GM21367 (cell line): Measurements from ENCODE around the gene TRIM29.
"Not testable (repeated sequence)": the region's sequence is repeated elsewhere in the genome, so short reads cannot be mapped to it uniquely, and the experiment has no call there.

ENCODE experiments used
- ATAC-seq: cut with Tn5 transposase; IDR thresholded peaks from one replicate; pipeline ENCODE4 v1.9.1; 2021; ENCODE audit not compliant: unreplicated experiment

The TRIM29 gene

GRCh38 chr11:120137611-120138521, at the start of gene TRIM29:
Gene TRIM29, minus strand, starts transcription at chr11:120138113. Its CDS starts 82 bp downstream, at chr11:120138031.
- ATAC-seq = no peak

GRCh38 chr11:120186774-120187591, 49.1 kb upstream of the TRIM29 start:
- no peak for ATAC-seq

- no peak for ATAC-seq
Observed at GRCh38 chr11:120186456-120186773, 48.5 kb upstream of the TRIM29 start.

GRCh38 chr11:120185706-120186455, 48.0 kb upstream of the TRIM29 start:
- no peak for ATAC-seq

- ATAC-seq = no peak
Observed at GRCh38 chr11:120184946-120185705, 47.2 kb upstream of the TRIM29 start.

- no peak for ATAC-seq
Observed at GRCh38 chr11:120184371-120184945, 46.5 kb upstream of the TRIM29 start.

GRCh38 chr11:120183701-120184141, 45.8 kb upstream of the TRIM29 start:
- ATAC-seq = no peak

GRCh38 chr11:120182790-120183491, 45.0 kb upstream of the TRIM29 start:
- no peak for ATAC-seq

- no peak for ATAC-seq
Observed at GRCh38 chr11:120182372-120182771, 44.5 kb upstream of the TRIM29 start.

GRCh38 chr11:120181376-120181975, 43.6 kb upstream of the TRIM29 start:
- no peak for ATAC-seq

- no peak for ATAC-seq
Observed at GRCh38 chr11:120180551-120181232, 42.8 kb upstream of the TRIM29 start.

- ATAC-seq = not testable (repeated sequence)
Observed at GRCh38 chr11:120180063-120180462, 42.1 kb upstream of the TRIM29 start.

GRCh38 chr11:120179057-120179672, 41.3 kb upstream of the TRIM29 start:
- ATAC-seq = no peak

GRCh38 chr11:120178561-120179056, 40.7 kb upstream of the TRIM29 start:
- ATAC-seq = no peak

- ATAC-seq = no peak
Observed at GRCh38 chr11:120174866-120175265, 37.0 kb upstream of the TRIM29 start.

- no peak for ATAC-seq
Observed at GRCh38 chr11:120173807-120174206, 35.9 kb upstream of the TRIM29 start.

- no peak for ATAC-seq
Observed at GRCh38 chr11:120173019-120173705, 35.2 kb upstream of the TRIM29 start.
